Measurements from ENCODE around the gene GPR39.

The GPR39 gene

DNA sequence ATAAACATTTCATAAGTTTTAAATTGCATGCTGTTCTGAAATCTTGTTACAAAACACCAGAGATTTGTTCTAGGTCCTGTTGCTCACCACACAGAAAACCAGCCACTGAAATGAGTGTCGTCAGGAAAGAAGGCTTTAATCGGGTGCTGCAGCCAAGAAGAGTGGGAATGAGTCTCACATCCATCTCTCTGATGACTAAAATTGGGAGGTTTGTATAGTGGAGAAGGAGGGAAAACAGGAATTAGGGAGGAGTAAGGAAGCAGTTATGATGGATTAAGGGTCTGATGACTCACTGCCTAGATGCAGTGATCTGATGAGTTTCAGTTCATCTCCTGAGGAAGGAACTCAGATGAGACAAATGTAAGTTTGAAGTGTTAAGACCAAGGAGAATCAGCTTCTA lies 42.1 kb upstream of the GPR39 start:
- Histone ChIP-seq H3K4me1 (ENCODE audit: insufficient read depth, poor library complexity, severe bottlenecking) (no peaks in the 10 kb centered on the region), H3K36me3 (ENCODE audit: low read depth) (no peaks in the 10 kb centered on the region), H3K27me3 (ENCODE audit: insufficient read depth, poor library complexity, severe bottlenecking) (no peaks in the 10 kb centered on the region), H3K27ac (ENCODE audit: poor library complexity, severe bottlenecking) (peak overlapping the region; percentile 19), H3K9me3 (ENCODE audit: severe bottlenecking) (no peaks in the 10 kb centered on the region), H3K4me3 (ENCODE audit: severe bottlenecking) (no peak overlapping the region)
- DNase-seq (ENCODE audit: low spot score) (no peak), ATAC-seq (ENCODE audit: low read depth) (peak; percentile 81)
- TF ChIP-seq, protein P1, sequence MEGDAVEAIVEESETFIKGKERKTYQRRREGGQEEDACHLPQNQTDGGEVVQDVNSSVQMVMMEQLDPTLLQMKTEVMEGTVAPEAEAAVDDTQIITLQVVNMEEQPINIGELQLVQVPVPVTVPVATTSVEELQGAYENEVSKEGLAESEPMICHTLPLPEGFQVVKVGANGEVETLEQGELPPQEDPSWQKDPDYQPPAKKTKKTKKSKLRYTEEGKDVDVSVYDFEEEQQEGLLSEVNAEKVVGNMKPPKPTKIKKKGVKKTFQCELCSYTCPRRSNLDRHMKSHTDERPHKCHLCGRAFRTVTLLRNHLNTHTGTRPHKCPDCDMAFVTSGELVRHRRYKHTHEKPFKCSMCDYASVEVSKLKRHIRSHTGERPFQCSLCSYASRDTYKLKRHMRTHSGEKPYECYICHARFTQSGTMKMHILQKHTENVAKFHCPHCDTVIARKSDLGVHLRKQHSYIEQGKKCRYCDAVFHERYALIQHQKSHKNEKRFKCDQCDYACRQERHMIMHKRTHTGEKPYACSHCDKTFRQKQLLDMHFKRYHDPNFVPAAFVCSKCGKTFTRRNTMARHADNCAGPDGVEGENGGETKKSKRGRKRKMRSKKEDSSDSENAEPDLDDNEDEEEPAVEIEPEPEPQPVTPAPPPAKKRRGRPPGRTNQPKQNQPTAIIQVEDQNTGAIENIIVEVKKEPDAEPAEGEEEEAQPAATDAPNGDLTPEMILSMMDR (IDR thresholded peaks at IDR 0.05; ENCODE audit: poor library complexity, severe bottlenecking) = no peak

GRCh38 chr2:132374961-132375360 lies 41.6 kb upstream of the GPR39 start:
- H3K9me3 ChIP-seq (ENCODE audit: severe bottlenecking) = no peaks in the 10 kb centered on the region
- no peaks in the 10 kb centered on the region for H3K36me3 ChIP-seq (ENCODE audit: low read depth)
- peak overlapping the region; percentile 19 for H3K27ac ChIP-seq (ENCODE audit: poor library complexity, severe bottlenecking)
- ATAC-seq (ENCODE audit: low read depth) (no peak), DNase-seq (ENCODE audit: low spot score) (no peak)
- TF ChIP-seq, protein P1 (IDR thresholded peaks at IDR 0.05; ENCODE audit: poor library complexity, severe bottlenecking) = no peak
- H3K4me1 ChIP-seq (ENCODE audit: insufficient read depth, poor library complexity, severe bottlenecking) = no peaks in the 10 kb centered on the region
- no peaks in the 10 kb centered on the region for H3K27me3 ChIP-seq (ENCODE audit: insufficient read depth, poor library complexity, severe bottlenecking)
- no peak overlapping the region for H3K4me3 ChIP-seq (ENCODE audit: severe bottlenecking)

- no peak for ATAC-seq (ENCODE audit: low read depth)
- Histone ChIP-seq H3K9me3 (ENCODE audit: severe bottlenecking) (no peaks in the 10 kb centered on the region), H3K4me3 (ENCODE audit: severe bottlenecking) (no peak overlapping the region), H3K27me3 (ENCODE audit: insufficient read depth, poor library complexity, severe bottlenecking) (no peaks in the 10 kb centered on the region), H3K4me1 (ENCODE audit: insufficient read depth, poor library complexity, severe bottlenecking) (no peaks in the 10 kb centered on the region), H3K36me3 (ENCODE audit: low read depth) (no peaks in the 10 kb centered on the region), H3K27ac (ENCODE audit: poor library complexity, severe bottlenecking) (no peak overlapping the region)
- TF ChIP-seq, protein P1 (IDR thresholded peaks at IDR 0.05; ENCODE audit: poor library complexity, severe bottlenecking) = no peak
- DNase-seq (ENCODE audit: low spot score) = no peak
Measured at GRCh38 chr2:132381376-132381775, 35.2 kb upstream of the GPR39 start.

GRCh38 chr2:132383956-132384355 lies 32.6 kb upstream of the GPR39 start:
- H3K9me3 ChIP-seq (ENCODE audit: severe bottlenecking) = no peaks in the 10 kb centered on the region
- ATAC-seq (ENCODE audit: low read depth) (no peak), DNase-seq (ENCODE audit: low spot score) (no peak)
- TF ChIP-seq, protein P1 (IDR thresholded peaks at IDR 0.05; ENCODE audit: poor library complexity, severe bottlenecking) = no peak
- no peaks in the 10 kb centered on the region for H3K4me1 ChIP-seq (ENCODE audit: insufficient read depth, poor library complexity, severe bottlenecking)
- no peaks in the 10 kb centered on the region for H3K27me3 ChIP-seq (ENCODE audit: insufficient read depth, poor library complexity, severe bottlenecking)
- no peak overlapping the region for H3K27ac ChIP-seq (ENCODE audit: poor library complexity, severe bottlenecking)
- H3K4me3 ChIP-seq (ENCODE audit: severe bottlenecking) = no peak overlapping the region
- no peaks in the 10 kb centered on the region for H3K36me3 ChIP-seq (ENCODE audit: low read depth)

DNA sequence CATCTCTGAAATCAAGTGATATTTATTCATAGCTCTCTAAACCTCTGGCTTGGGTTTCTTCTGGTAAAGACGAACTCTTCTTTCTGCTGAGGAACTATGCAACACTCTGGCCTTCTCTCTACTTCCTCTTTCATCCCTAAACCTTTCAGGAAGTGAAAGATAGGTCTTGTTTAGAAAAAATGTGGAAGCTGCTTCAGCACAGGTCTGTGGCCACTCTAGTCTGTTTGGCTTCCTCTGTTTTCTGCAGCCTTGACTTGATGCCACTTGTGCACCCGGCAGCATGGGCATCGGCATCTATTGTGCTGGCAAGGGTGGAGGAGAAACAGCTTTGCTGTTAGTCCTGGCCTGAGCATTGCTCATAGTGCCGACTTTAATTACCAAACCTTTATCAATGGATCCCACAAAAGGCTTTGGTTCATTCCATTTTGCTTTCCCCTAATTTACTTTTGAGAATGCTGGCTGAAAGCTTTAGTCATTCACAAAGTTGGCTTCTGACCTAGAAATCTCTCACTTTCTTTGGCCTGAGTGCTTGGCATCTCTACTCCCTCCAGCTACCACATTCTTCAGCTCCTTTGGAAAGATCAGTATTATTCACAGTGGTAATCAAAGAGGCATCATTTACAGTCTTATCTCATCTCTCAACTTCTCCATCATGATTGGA lies 32.0 kb upstream of the GPR39 start:
- ATAC-seq (ENCODE audit: low read depth) (no peak), DNase-seq (ENCODE audit: low spot score) (no peak)
- Histone ChIP-seq H3K36me3 (ENCODE audit: low read depth) (no peaks in the 10 kb centered on the region), H3K27me3 (ENCODE audit: insufficient read depth, poor library complexity, severe bottlenecking) (no peaks in the 10 kb centered on the region), H3K9me3 (ENCODE audit: severe bottlenecking) (no peaks in the 10 kb centered on the region), H3K4me3 (ENCODE audit: severe bottlenecking) (no peak overlapping the region), H3K27ac (ENCODE audit: poor library complexity, severe bottlenecking) (no peak overlapping the region), H3K4me1 (ENCODE audit: insufficient read depth, poor library complexity, severe bottlenecking) (no peaks in the 10 kb centered on the region)
- TF ChIP-seq, protein P1 (IDR thresholded peaks at IDR 0.05; ENCODE audit: poor library complexity, severe bottlenecking) = no peak
